ENCODE measurements around the gene RAB17.

GRCh38 chr2:237572021-237572741, 18.4 kb downstream of the RAB17 start:
- peak; percentile 99 for TF ChIP-seq CTCF (conservative IDR thresholded peaks at IDR 0.05; ENCODE audit: low read length)
- no peak for TF ChIP-seq EZH2phosphoT487 (IDR thresholded peaks at IDR 0.05; ENCODE audit: borderline replicate concordance)
